GM18499 (cell line): ENCODE data around the gene PDGFD.

Source experiments
- ATAC-seq: cut with Tn5 transposase; IDR thresholded peaks from one replicate; pipeline ENCODE4 v1.9.1; 2021; ENCODE audit warnings: moderate number of reproducible peaks; ENCODE audit not compliant: insufficient read depth, unreplicated experiment

PDGFD gene

DNA sequence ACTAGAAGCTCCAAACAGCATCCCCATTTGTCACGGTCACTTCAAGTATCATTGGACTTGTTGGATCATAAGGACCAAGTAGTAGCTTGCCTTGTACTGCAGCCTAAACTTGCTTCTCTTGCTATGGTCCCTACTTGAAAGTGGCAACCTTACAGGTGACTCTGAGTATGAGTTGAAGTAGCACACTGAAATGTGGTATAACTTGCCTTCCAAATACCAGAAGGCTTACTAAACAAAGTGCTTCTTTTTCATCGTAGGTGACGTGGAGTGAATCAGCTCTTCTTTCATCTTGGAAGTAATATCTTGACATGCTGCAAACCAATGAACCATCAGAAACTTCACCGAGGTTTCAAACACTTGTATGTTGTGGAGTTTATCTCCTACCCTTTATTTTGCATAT is 296.5 kb downstream of the PDGFD start:
- no peak for ATAC-seq

DNA sequence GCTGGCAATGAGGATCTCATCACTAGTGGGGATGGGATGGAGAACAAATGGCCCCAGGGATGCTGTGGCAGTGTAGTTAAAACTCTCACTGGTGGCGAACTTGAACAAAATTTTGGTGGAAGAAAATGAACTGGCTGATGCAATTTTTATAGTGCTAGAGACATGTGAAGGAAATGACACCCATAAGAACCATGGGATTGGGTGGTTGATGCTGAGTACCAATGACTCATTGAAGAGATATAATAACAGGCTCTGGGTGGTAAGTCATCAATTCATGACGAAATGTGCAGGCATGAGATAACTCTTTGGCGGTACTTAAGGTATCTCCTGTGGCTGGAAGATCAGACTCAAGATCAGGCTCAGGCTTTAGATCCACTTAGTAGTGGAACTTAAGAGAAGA is 300.4 kb downstream of the PDGFD start:
- no peak for ATAC-seq

DNA sequence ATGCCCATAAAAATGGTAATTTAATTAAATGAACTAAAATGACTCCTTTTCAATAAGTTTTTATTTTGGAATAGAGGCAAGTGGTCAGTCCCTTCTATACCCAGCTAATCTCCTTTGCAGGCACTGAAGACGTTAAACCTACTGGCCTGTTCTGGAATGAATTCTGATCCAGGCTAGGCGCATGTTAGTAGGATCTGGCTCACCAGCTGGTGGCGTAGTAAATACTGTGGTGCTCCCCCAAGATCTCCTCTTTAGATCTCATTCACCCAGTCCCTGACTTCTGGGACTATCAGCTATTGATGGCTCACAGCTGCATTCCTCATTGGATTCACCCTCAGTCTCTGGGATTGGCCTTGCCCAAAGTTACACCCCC is 301.2 kb downstream of the PDGFD start:
- ATAC-seq: no peak

DNA sequence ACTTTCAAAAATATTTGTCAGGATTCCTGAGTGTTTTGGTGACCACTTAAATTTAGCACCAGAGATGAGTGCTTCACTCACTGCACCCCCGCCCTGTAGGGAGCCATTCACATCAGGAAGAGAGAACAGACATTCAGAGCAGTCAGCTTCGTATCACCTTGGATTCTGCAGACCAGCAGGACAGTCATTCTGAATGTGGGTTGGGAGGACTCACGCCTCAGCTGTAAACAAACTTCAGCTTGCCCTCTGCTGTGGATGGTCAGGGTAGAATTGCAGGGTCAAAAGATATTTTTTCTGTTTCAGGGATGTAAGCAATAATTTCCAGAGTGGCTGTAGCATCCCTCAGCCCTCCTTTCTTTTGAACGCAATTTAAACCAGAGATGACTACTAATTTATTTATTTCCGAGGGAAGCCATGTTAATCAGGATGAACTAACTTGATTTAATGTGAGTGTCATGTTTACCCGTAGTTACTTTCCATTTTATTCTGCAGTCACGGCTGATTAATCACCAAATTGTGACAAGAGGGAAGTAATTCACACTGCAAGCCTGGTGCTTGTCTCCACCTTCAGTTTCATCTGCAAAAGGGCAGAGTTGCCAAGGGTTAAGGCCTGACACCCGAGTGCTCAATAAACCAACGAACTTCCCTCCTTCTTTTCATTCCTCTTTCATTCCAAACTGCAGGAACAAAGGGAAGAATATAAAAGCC is 301.7 kb downstream of the PDGFD start:
- no peak for ATAC-seq
